HG03520 (cell line): Measurements from ENCODE around the gene SMYD1.
"Not testable (repeated sequence)": the region's sequence is repeated elsewhere in the genome, so short reads cannot be mapped to it uniquely, and the experiment has no call there.

Experiments used
- ATAC-seq: cut with Tn5 transposase; IDR thresholded peaks from one replicate; pipeline ENCODE4 v1.9.1; 2021; ENCODE audit warnings: mild to moderate bottlenecking, moderate library complexity; ENCODE audit not compliant: unreplicated experiment

SMYD1 gene

DNA sequence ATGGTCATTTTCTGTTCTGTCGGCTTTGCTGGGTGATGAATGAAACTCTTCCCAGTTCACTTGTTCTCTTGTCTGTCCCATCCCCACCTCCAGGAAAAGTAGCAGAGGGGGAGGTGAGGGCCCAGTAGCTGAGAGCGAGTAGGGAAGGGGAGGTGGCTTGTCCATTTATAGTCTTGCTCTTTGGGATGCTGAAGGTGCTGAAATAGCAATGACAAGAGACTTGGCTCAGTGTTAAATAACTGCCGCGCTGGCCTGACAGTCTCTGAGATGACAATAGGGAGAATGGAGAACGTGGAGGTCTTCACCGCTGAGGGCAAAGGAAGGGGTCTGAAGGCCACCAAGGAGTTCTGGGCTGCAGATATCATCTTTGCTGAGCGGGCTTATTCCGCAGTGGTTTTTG lies at the start of gene SMYD1:
Gene SMYD1 (plus strand): TSS at position 228 of the 400 bp plus-strand sequence. CDS start 40 bp downstream, at position 268.
- no peak for ATAC-seq

GRCh38 chr2:88018077-88018805 lies 49.4 kb upstream of the SMYD1 start:
- ATAC-seq: not testable (repeated sequence)

DNA sequence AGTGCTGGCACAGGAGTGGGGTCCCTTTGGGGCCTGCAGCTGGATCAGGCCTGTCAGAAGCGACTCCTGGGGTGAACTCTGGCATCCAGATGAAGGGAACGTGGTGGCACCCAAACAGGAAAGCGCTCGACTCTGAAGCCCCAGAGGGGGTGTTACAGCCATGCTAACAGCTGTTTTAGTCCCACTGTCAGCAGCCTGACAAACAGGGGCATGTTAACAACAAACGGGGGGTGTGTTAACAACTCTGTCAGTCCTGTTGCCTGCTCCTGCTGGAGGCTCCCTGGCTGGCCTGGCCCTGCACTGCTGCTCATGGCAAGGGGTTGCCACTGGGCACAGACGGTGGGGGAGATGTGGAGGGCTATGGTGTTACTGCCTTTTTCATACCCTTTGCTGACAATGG lies 48.7 kb upstream of the SMYD1 start:
- ATAC-seq: no peak

- ATAC-seq: no peak
Observed at GRCh38 chr2:88019985-88020384, 47.6 kb upstream of the SMYD1 start.

DNA sequence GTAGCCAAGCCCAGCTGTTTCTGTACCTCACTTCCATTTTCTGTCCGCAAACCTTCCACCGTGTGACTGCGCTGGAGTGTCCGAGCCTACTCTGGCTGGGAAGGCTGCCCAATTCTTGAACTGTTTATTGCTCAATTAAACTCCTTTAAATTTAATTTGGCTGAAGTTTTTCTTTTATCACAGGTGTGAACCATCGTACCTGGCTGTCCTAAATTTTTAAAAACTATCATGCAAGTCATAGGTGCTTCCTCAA lies 45.0 kb upstream of the SMYD1 start:
- ATAC-seq: no peak

DNA sequence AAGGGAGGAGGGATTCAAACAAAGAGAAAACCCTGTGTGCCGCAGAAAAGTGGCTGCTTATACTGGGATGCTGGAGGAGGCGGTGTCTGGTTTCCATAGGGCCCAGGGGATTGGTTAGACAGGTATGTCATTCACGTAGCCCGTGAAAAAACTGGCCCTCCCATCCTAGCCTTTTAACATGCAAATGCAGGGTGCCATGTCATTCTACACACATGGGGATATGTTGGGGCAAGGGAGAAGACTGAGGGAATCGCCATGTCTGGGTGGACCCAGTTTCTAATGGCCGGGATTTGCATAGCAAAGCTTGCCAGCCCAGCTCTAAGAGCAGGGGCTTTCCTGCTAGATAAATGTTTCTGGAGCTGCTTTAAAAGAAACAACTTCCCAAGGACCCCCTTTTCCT lies 43.1 kb upstream of the SMYD1 start:
- no peak for ATAC-seq

DNA sequence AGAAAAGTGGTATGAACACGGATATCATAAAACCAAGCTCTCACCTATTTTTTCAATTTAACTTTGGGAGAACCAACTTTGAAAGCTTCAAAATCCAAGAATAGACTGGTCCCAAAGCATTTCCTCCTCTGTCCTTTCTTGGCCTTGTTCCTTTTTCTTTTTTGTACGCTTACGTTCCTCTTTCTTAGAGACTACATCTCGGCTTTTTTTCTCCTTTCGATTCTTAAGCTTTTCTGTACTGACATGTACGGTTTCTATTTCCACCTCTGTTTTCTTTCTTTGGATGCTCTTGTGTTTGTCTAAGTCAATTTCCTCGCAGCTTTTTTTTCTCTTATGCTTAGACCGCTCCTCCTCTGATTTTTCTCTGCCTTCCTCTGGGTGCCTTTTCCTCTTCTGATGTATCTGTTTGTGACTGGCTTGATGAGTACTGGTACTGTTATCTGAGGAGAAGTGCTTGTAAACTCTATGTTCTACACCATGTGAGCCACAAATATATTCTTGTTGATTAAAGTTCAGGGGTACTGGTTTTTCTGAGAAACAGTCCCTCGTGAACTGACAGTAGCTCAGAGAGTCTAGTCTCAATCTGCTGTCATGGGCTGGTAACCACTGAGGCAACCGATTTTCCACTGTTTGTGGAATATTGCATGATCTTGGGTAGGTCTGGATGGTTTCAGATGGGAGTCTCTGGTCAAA lies 39.8 kb upstream of the SMYD1 start:
- no peak for ATAC-seq

DNA sequence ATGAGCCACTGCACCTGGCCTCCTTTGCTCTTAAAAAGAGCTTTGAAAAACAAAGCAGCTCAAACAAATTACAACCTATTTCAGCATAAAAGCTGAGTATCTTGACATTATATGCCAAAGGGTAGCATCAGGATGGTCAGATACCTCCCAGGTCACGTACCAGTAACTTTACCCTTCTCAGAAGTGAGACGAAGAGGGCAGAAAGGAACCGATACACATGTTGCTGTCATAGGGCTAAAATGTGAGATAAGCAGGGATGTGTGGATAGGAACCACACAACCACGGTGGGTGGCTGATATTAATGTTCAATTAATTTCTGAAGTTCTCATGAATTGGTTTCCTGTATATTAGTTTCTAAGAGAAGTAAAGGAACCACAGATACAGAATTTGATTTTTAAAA lies 38.7 kb upstream of the SMYD1 start:
- ATAC-seq: no peak

DNA sequence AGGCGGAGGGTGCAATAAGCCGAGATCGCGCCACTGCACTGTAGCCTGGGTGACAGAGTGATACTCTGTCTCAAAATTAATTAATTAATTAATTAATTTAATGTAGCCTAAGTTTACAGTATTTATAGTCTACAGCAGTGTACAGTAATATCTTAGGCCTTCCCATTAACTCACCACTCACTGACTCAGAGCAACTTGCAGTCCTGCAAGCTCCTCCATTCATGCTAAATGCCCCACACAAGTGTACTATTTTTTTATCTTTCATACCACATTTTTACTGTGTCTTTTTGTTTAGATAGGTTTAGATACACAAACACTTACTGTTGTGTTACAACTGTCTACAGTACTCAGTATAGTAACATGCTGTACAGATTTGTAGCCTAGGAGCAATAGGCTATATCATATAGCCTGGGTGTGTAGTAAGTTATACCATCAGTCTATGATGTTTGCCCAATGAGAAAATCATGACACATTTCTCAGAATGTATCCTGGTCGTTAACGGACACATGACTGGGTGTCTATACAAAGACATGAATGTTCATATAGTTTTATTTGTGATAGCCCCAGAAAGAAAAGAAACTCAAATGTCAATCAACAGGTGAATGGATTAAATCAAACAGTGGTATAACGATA lies 35.4 kb upstream of the SMYD1 start:
- no peak for ATAC-seq

DNA sequence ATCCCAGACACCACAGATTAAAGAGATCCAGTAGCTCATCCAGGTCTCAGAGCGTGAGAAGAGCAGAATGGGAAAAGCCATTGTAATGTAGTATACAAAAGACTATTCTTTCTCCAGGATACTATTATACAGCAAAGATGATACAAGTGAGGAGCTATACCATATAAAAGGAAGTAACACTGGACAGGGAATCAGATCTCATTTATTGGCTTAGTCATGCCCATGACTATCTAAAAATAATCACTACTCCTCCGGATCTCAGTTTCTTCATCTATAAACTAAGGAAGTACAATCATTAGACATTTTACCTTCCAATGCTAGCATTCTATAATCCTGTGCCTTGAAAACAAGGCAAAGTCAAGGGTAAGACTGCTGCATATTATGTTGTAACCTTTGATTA lies 31.4 kb upstream of the SMYD1 start:
- ATAC-seq: no peak

DNA sequence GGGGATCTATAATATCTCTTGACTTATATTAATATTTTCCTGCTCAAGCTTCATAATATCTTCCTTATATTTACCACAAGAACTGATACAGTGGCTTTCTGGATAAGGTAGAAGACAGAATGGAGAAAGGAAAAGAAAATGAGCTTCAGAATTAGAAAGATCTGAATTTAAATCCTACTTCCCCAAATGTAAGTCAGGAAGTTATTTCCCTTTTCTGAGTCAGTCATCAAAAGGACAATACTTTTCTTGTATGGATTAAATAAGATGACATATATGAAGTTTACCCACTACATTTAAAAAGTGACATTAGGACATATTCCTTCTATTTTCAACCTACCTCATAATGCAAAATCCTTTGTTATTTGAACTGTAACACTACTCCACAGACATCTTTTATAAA lies 31.0 kb upstream of the SMYD1 start:
- ATAC-seq: no peak

GRCh38 chr2:88038263-88039105 lies 29.1 kb upstream of the SMYD1 start:
- ATAC-seq: no peak

GRCh38 chr2:88042476-88042875 lies 25.1 kb upstream of the SMYD1 start:
- ATAC-seq: no peak

GRCh38 chr2:88045561-88045960 lies 22.1 kb upstream of the SMYD1 start:
- not testable (repeated sequence) for ATAC-seq

DNA sequence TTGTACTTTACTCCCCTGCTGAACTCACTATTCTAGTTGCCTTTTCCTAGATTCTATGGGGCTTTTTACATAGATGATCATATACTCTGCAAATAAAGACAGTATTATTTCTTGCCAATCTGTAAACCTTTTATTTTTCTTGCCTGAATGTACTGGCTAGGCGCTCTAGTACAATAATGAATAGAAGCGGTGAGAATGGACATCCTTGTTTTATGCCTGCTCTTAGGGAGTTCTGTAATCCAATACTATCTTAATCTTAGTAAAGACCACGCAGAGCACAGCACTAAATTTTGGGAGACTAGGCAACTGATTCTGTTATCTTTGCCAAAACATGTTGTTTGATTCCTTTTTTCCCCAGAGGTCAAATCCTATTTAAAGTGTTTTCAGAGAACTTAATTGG lies 19.1 kb upstream of the SMYD1 start:
- ATAC-seq: no peak

DNA sequence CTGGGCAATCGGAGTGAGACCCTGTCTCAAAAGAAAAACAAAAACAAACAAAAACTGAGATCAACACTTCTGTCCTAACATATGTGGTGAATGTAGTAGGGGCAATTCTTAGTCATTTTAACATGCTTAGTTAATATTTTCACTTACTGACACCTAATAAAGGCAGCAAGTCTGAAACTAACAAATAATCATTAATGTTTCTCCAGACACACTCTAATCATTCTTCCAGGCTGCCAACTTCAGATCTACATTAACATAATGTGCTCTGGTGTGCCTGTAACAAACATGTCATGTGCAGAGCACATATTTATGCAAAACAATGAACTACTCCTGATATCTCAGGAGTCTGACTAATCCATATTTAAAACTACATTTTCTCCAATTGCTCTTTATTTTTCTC lies 18.0 kb upstream of the SMYD1 start:
- ATAC-seq: no peak

DNA sequence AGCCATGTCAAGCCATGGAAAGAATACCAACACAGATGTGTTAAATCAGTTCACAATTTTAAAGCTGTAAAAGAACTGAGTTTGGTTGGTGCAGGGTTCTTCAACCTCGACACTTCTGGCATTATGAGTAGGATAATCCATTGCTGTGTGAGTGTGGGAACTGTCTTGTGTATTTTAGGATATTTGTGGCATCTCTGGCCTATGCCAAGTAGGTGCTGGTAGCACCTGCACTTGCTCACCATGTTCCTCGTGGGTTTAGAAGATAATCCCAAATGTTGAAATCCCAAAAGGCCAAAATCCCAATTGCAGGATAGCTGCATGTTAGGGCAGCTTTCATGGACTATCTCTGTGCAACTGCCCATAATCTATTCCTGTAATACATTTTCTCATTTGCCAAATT lies 15.8 kb upstream of the SMYD1 start:
- no peak for ATAC-seq

GRCh38 chr2:88053296-88053695 lies 14.3 kb upstream of the SMYD1 start:
- no peak for ATAC-seq

GRCh38 chr2:88053934-88054781 lies 13.5 kb upstream of the SMYD1 start:
- ATAC-seq: no peak

- ATAC-seq: no peak
Observed at GRCh38 chr2:88054782-88055370, 12.7 kb upstream of the SMYD1 start.
